ENCODE measurements around the gene TNNI2. TPM values are rescaled to one million over a fixed set of nuclear protein-coding genes. Genes with fewer than 3 reads are reported as not detected.

The TNNI2 gene
- total RNA-seq, 2 donors from 2014 or later: not detected

GRCh38 chr11:1863352-1864216 is 24.8 kb downstream of the TNNI2 start:
- Histone ChIP-seq H3K27me3 (no peaks in the 10 kb centered on the region), H3K9me3 (no peaks in the 10 kb centered on the region), H3K4me1 (peaks cover 0 to 51% of the 10 kb centered on the region in 2 donors), H3K27ac (peak overlapping the region; percentile 74 to 81), H3K4me3 (peak overlapping the region in 1 of 2 donors; percentile 35), H3K36me3 (no peaks in the 10 kb centered on the region)
- no peak for TF ChIP-seq CTCF (IDR thresholded peaks at IDR 0.05)
- peak; percentile 90 for DNase-seq (ENCODE audit: low spot score)

- Histone ChIP-seq H3K9me3 (no peaks in the 10 kb centered on the region), H3K27me3 (no peaks in the 10 kb centered on the region), H3K27ac (peak overlapping the region; percentile 74 to 81), H3K4me1 (peaks cover 0 to 51% of the 10 kb centered on the region in 2 donors), H3K4me3 (peak overlapping the region; percentile 3 to 35), H3K36me3 (no peaks in the 10 kb centered on the region)
- no peak for DNase-seq (ENCODE audit: low spot score)
- TF ChIP-seq CTCF (IDR thresholded peaks at IDR 0.05): no peak
Observed at GRCh38 chr11:1864231-1864630, 25.4 kb downstream of the TNNI2 start.

- H3K36me3 ChIP-seq: no peaks in the 10 kb centered on the region
- TF ChIP-seq CTCF (IDR thresholded peaks at IDR 0.05): no peak
- peaks cover 0 to 51% of the 10 kb centered on the region in 2 donors for H3K4me1 ChIP-seq
- DNase-seq (ENCODE audit: low spot score): no peak
- no peaks in the 10 kb centered on the region for H3K27me3 ChIP-seq
- peak overlapping the region; percentile 3 to 35 for H3K4me3 ChIP-seq
- no peaks in the 10 kb centered on the region for H3K9me3 ChIP-seq
- peak overlapping the region; percentile 74 to 81 for H3K27ac ChIP-seq
Observed at GRCh38 chr11:1864831-1865665, 26.3 kb downstream of the TNNI2 start.

- no peak for TF ChIP-seq CTCF (IDR thresholded peaks at IDR 0.05)
- H3K36me3 ChIP-seq: no peaks in the 10 kb centered on the region
- no peak overlapping the region for H3K4me3 ChIP-seq
- H3K4me1 ChIP-seq: peaks cover 0 to 51% of the 10 kb centered on the region in 2 donors
- no peaks in the 10 kb centered on the region for H3K27me3 ChIP-seq
- no peaks in the 10 kb centered on the region for H3K9me3 ChIP-seq
- no peak for DNase-seq (ENCODE audit: low spot score)
- no peak overlapping the region for H3K27ac ChIP-seq
Observed at GRCh38 chr11:1866226-1866625, 27.4 kb downstream of the TNNI2 start.

- H3K36me3 ChIP-seq: no peaks in the 10 kb centered on the region
- no peak overlapping the region for H3K4me3 ChIP-seq
- peak overlapping the region in 1 of 2 donors; percentile 22 for H3K27ac ChIP-seq
- TF ChIP-seq CTCF (IDR thresholded peaks at IDR 0.05): no peak
- H3K9me3 ChIP-seq: no peaks in the 10 kb centered on the region
- H3K4me1 ChIP-seq: peaks cover 0 to 51% of the 10 kb centered on the region in 2 donors
- DNase-seq (ENCODE audit: low spot score): no peak
- no peaks in the 10 kb centered on the region for H3K27me3 ChIP-seq
Observed at GRCh38 chr11:1866776-1867175, 28.0 kb downstream of the TNNI2 start.

Measured in right atrium auricular region (tissue), 2 donors.